GM19468 (cell line): Measurements from ENCODE around the gene TYMS.

Source experiments
- ATAC-seq: cut with Tn5 transposase; IDR thresholded peaks from one replicate; pipeline ENCODE4 v1.9.1; 2021; ENCODE audit warnings: mild to moderate bottlenecking, moderate library complexity, moderate number of reproducible peaks; ENCODE audit not compliant: unreplicated experiment; ENCODE audit errors: extremely low read depth

The TYMS gene

DNA sequence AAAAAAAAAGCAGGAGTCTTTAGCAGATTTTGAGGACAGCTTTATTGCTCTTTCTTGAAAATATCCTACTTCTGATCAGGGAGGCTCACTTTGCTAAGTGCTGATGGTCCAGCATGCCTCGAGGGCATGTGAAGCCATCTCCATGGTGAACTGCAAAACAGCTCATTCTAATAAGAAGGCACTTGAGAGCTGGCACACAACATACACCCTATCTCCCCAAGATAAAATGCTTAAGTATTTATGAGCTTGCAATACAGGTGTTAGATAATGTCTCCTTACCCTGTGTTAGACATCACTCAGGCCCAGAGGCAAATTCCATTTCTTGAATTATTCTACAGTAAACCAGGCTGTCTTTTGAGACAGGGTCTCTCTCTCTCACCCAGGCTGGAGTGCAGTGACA, 52.3 kb downstream of the TYMS start:
- ATAC-seq: no peak

DNA sequence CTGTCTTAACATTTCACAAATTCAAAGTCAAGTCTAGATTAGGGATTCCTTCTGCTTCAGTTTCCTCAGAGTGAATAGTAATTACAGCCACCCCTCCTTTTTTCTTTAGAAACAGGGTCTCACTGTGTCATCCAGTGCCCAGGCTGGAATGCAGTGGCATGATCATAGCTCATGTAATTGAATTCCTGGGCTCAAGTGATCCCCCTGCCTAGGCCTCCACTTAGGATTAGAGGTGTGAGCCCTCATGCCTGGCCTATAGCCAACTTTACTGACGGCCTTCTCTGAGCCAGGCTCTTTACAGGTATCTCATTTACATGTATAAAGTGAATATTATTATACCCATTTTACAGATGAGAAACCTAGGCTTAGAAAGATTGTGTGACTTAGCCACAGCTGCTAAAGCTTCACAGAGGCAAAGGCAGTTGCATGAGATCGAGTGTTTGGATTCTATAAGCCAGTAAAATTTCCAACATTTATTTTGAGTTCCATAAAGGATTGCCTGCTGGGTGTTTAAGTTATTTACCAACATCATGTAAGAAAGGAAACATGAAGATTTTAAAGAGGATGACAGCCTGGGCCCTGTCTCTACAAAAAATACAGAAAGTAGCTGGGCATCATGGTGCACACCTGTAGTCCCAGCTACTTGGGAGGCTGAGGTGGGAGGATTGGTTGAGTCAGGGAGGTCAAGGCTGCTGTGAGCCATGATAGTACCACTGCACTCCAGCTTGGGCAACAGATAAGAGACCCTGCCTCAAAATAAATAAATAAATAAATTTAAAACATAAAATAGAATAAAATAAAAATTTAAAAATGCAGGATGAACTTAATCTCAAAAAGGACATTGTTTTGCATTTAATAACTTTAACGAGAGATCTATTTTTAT, 53.2 kb downstream of the TYMS start:
- ATAC-seq: no peak

DNA sequence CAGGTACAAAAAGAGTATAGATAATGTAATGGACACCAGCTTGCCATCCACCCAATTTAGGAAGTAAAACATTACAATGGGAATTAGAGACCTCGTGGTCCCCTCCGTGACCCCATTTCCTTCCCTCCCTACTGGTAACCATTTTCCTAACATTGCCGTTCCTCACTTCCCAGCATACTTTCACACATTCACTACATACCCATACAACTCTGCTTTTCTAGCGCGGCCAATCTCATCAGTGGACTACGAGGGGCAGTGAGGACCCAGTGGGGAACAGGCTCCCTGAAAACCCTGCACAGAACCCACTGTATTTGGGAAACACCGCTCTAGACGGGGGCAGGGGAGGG, 53.8 kb downstream of the TYMS start:
- no peak for ATAC-seq

DNA sequence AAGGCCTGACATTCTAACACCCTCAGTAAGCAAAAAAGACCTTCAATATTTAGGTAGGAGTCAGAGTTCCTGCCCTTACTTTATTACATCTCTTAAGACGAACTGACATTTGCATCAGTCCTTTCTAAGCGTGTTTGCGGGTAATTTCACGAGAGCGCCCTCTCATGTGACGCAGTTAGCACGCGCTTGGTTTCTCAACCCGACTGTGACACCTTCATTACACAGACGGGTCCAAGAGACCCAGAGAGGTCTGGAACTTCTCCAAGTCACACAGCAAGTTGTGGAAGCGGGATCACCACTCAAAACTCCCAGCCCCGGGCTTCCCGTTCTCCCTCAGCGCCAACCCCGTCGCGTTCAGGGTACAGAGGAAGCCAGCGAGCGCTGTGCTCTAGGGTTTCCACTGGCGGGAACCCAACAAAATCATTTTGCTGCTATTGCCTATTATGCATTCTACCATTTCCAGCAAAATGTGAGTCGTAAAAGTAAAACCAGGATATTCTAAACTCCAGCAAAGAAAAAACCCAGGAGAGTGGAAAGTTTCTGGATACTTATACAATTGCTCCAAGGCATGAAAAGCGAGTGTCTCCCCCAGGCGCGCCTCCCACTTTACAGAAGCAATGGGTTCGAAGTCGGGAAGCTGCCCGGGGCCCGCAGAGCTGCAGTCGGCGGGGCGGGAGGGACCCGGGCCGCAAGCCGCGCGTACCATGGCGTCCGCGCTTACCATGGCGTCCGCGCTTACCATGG, 54.4 kb downstream of the TYMS start:
- peak; percentile 56 for ATAC-seq

DNA sequence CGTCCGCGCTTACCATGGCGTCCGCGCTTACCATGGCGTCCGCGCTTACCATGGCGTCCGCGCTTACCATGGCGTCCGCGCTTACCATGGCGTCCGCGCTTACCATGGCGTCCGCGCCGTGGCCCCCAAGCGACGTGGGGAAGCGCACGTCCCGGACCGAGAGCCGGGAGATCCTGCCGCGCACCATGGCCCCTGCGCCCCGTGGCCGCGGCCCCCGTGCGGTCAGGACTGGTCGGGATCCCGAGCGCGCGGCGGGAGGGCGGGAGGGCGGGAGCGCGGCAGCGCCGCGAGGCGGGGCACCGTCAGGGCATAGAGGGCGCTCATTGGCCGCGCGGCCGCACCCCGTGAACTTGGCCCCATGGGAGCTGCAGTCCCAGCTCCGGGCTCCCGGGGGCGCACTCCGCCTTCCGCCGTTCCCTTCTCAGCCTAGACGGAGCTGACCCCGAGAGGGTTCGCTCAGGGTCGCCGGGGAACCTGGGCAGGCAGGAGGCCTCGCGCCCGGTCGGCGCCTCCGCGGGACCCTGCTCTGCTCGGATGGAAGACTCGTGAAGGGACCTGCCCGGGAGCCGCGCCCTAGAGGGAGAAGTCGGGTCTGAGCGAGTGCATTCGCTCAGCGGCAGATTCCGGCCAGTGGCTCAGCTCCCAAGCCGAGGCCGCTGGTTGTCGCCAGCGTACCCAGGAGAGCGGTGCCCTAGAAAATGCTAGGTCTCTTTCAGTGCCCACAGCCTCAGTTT, 55.1 kb downstream of the TYMS start, which contains the start of gene ENOSF1:
ENOSF1 (minus strand) TSS at position 230 of the 734 bp plus-strand sequence; CDS start at position 187, 43 bp downstream.
- ATAC-seq: peak; percentile 87

DNA sequence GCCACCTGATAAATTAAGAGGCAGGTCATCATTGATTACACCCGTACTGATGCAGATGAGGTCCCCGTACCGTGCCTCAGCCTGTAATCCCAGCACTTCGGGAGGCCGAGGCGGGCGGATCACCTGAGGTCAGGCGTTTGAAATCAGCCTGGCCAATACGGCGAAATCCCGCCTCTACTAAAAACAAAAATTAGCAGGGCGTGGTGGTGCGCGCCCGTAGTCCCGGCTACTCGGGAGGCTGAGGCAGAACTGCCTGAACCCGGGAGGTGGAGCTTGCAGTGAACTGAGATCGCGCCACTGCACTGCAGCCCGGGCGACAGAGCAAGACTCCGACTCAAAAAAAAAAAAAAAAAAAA, 55.7 kb downstream of the TYMS start:
- ATAC-seq: no peak

DNA sequence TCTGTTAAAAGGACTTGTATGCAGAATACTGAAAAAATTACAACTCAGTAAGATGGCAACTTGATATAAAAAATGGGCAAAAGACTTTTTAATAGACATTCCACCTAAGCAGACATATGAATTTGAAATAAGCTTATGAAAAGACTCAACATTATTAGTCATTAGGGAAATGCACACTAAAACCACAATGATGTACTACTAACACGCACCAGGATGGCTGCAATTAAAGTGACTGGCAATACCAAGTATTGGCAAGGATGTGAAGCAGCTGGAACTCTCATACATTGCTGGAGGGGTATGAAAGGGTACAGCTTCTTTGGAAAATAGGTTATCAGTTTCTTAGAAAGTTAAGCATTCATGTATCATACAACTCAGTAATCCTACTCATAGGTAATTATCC, 58.2 kb downstream of the TYMS start:
- ATAC-seq: no peak

DNA sequence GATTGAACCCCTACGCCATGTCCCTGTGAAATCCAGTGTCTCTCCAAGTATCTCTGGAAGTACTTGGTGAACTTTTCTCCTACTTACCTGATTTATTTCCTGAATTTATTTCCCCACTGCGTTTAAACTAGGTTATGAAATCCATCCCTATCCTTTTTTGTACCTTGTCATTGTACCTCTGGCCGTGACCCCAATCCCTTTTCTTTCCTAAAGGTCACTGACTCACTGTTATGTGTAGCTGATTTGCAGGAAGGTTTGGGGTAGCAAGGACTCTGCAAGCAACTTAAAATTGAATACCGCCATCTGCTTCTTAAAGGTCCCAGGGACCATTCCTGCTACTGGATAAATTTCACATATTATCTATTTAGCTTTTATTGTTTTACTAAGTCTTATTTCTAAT, 59.5 kb downstream of the TYMS start:
- ATAC-seq: no peak
